K562 (cell line): ENCODE results near the gene GGT6. TPM values are rescaled to one million over a fixed set of nuclear protein-coding genes. Genes with fewer than 3 reads are reported as not detected.
A peak's percentile ranks its signal among the peaks of the same experiment; 100 is the strongest.

Experiments
- BRD9 ChIP-seq: fragments of 450-650 bp; IDR thresholded peaks from 2 replicates; pipeline ENCODE4 v1.6.1; 2018; ENCODE audit warnings: low read depth; ENCODE audit not compliant: partially characterized antibody
- CBFA2T2 ChIP-seq: fragments of 450-650 bp; conservative IDR thresholded peaks from 2 replicates; pipeline ENCODE4 v1.6.1; 2017; ENCODE audit warnings: mild to moderate bottlenecking
- CHD2 ChIP-seq: IDR thresholded peaks from 2 replicates; pipeline ENCODE4 v1.6.1; 2011; ENCODE audit warnings: low read depth, low read length
- GABPB1 ChIP-seq: sonication (generic); formaldehyde crosslinking; IDR thresholded peaks from 2 replicates; pipeline ENCODE4 v1.8.0; 2022; ENCODE audit warnings: mild to moderate bottlenecking, missing genetic modification reagents
- GTF2F1 ChIP-seq: IDR thresholded peaks from 2 replicates; pipeline ENCODE4 v1.6.1; 2011; ENCODE audit warnings: low read depth, low read length, improper control_type of control experiment
- HMG20B ChIP-seq: fragments of 250-450 bp; sonication (Bioruptor Pico); IDR thresholded peaks from 2 replicates; pipeline ENCODE4 v1.5.0; 2021; ENCODE audit warnings: mild to moderate bottlenecking
- JUN ChIP-seq, 2 experiments: sonication (generic) in 1 of 2; formaldehyde crosslinking in 1 of 2; IDR thresholded peaks; 2 replicates each; pipeline versions ENCODE4 v1.6.1 to v1.8.0; 2012 to 2022; ENCODE audit warnings: borderline replicate concordance in 2 of 2, mild to moderate bottlenecking in 2 of 2, improper control_type of control experiment in 1 of 2, low read depth in 1 of 2, low read length in 1 of 2, missing genetic modification reagents in 1 of 2
- MAFG ChIP-seq: fragments of 450-650 bp; conservative IDR thresholded peaks from 2 replicates; pipeline ENCODE4 v1.6.1; 2016; ENCODE audit warnings: missing genetic modification characterization, missing compliant biosample characterization
- NFYB ChIP-seq: IDR thresholded peaks from 2 replicates; pipeline ENCODE4 v1.6.1; 2011; ENCODE audit warnings: mild to moderate bottlenecking, moderate library complexity; ENCODE audit not compliant: insufficient read length; ENCODE audit errors: extremely low read depth
- RAD21 ChIP-seq, 2 experiments: fragments of 250-450 bp in 1 of 2; fragments of 450-650 bp in 1 of 2; sonication (Bioruptor Pico) in 1 of 2; formaldehyde crosslinking in 1 of 2; IDR thresholded peaks in 1 of 2; conservative IDR thresholded peaks in 1 of 2; 2 replicates each; pipeline versions ENCODE4 v1.4.0 to v1.8.0; 2020 to 2022; ENCODE audit warnings: mild to moderate bottlenecking in 2 of 2, moderate library complexity in 1 of 2
- WHSC1 ChIP-seq: IDR thresholded peaks from one replicate; pipeline ENCODE4 v1.6.1; 2012; ENCODE audit warnings: low read length, control low read depth, inconsistent platforms
- polyA plus RNA-seq, 8 experiments: library from polyadenylated mRNA; depleted of rRNA in 4 of 8; stranded (reverse) in 5 of 8; unstranded in 3 of 8; fragments of >200 nt; fragmentation: Nextera tagmentation in 2 of 8; fragmentation: Illumina TruSeq in 1 of 8; extraction: Ambion mirVana in 2 of 8; extraction: Trizol in 1 of 8; gene quantifications; 2 replicates each; pipeline versions ENCODE4 v1.2.1 to v1.2.3, GENCODE V29; 2011 to 2014; ENCODE audit warnings: inconsistent platforms in 1 of 8, missing spikeins in 1 of 8
- total RNA-seq, 7 experiments: library from RNA; depleted of rRNA in 6 of 7; stranded (reverse); fragments of >200 nt in 6 of 7; fragmentation: Illumina TruSeq in 2 of 7; extraction: Trizol in 2 of 7; gene quantifications; 2 replicates each; pipeline versions ENCODE4 v1.2.1 to v1.2.3, GENCODE V29; 2011 to 2021; ENCODE audit warnings: low replicate concordance in 1 of 7
- TF ChIP-seq, protein P1 (sequence below): fragments of 250-450 bp; sonication (Bioruptor Pico); IDR thresholded peaks from 2 replicates; pipeline ENCODE4 v1.4.0; 2020
- TF ChIP-seq, protein P2 (sequence below): fragments of 450-650 bp; formaldehyde crosslinking; IDR thresholded peaks from 2 replicates; pipeline ENCODE4 v1.4.0; 2022; ENCODE audit warnings: missing genetic modification characterization
- TF ChIP-seq, protein P3 (sequence below): fragments of 450-650 bp; IDR thresholded peaks from 2 replicates; pipeline ENCODE4 v1.6.1; 2016; ENCODE audit warnings: low read depth, mild to moderate bottlenecking, moderate library complexity
- TF ChIP-seq, protein P4 (sequence below), 2 experiments: fragments of 450-650 bp; formaldehyde crosslinking in 1 of 2; IDR thresholded peaks; 2 replicates each; pipeline versions ENCODE4 v1.4.0 to v1.6.1; 2014 to 2020; ENCODE audit warnings: mild to moderate bottlenecking in 2 of 2, borderline replicate concordance in 1 of 2, low read depth in 1 of 2

GGT6 gene
- total and polyA plus RNA-seq, 9 of the 15 experiments (the other 6 are each of a cell fraction or from before 2014, with no cell fraction given), result 0.09 TPM; not detected in 8

DNA sequence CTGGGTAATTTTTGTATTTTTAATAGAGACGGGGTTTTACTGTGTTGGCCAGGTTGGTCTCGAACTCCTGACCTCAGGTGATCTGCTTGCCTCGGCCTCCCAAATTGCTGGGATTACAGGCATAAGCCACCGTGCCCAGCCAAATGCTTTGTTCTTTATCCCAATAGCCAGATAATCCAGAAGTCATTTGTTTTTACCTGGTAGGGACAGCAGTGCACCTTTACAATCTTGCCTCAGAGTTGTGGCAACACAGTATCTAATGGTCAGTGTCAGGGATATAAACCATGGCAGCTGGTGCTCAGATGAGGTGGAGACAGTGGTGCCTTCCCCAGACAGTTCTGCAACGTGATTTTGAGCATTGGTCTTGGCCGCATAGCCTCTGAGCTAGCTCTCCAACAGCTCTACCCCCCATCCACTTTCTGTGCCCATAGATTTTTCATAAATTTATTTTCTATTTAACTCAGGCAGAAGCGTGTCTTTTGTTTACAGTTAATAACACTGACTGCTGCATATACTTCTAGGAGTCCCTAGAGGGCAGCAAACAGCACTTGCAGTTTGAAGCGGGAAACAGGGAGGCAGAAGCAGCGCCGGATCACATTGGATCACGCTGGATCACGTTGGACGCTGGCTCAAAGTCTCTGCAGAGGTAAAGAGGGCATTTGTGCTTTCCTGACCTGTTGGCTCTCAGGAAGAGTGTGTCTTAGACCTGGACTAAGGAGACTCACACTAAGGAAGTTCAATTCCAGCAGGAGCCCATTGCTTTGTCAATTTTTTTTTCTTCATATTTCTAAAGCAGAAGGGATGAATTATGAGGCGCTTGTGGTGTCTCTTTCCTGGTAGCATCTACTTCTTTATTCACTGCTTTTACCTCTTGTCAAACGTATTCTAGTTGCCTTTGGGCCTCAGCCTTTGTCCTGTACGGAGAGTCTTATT is 5.1 kb upstream of the GGT6 start (continued):
- TF ChIP-seq, protein P1, sequence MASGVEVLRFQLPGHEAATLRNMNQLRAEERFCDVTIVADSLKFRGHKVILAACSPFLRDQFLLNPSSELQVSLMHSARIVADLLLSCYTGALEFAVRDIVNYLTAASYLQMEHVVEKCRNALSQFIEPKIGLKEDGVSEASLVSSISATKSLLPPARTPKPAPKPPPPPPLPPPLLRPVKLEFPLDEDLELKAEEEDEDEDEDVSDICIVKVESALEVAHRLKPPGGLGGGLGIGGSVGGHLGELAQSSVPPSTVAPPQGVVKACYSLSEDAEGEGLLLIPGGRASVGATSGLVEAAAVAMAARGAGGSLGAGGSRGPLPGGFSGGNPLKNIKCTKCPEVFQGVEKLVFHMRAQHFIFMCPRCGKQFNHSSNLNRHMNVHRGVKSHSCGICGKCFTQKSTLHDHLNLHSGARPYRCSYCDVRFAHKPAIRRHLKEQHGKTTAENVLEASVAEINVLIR (CRISPR knock-in tag), result no peak
- TF ChIP-seq RAD21 (CRISPR knock-in tag; conservative IDR thresholded peaks at IDR 0.05 in 1 of 2, IDR thresholded peaks at IDR 0.05 in 1 of 2), result peak in 1 of 2 experiments; percentile 34; a peak in 2 of 4 replicates
- TF ChIP-seq, protein P2, sequence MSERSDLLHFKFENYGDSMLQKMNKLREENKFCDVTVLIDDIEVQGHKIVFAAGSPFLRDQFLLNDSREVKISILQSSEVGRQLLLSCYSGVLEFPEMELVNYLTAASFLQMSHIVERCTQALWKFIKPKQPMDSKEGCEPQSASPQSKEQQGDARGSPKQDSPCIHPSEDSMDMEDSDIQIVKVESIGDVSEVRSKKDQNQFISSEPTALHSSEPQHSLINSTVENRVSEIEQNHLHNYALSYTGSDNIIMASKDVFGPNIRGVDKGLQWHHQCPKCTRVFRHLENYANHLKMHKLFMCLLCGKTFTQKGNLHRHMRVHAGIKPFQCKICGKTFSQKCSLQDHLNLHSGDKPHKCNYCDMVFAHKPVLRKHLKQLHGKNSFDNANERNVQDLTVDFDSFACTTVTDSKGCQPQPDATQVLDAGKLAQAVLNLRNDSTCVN, result no peak
- TF ChIP-seq, protein P3, sequence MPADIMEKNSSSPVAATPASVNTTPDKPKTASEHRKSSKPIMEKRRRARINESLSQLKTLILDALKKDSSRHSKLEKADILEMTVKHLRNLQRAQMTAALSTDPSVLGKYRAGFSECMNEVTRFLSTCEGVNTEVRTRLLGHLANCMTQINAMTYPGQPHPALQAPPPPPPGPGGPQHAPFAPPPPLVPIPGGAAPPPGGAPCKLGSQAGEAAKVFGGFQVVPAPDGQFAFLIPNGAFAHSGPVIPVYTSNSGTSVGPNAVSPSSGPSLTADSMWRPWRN, result no peak
- TF ChIP-seq GTF2F1, result no peak
- no peak for TF ChIP-seq HMG20B (CRISPR knock-in tag)
- TF ChIP-seq NFYB, result no peak
- no peak for TF ChIP-seq JUN (IDR thresholded peaks at IDR 0.05; ENCODE audit: borderline replicate concordance, low read depth, low read length)
- no peak for TF ChIP-seq JUN (CRISPR knock-in tag; IDR thresholded peaks at IDR 0.05; ENCODE audit: borderline replicate concordance)
- peak; percentile 90 for TF ChIP-seq BRD9
- peak; percentile 62 for TF ChIP-seq CHD2
- no peak for TF ChIP-seq WHSC1
- no peak for TF ChIP-seq MAFG (tag)
- TF ChIP-seq CBFA2T2, result no peak
- no peak for TF ChIP-seq GABPB1 (CRISPR knock-in tag)
- TF ChIP-seq, protein P4, sequence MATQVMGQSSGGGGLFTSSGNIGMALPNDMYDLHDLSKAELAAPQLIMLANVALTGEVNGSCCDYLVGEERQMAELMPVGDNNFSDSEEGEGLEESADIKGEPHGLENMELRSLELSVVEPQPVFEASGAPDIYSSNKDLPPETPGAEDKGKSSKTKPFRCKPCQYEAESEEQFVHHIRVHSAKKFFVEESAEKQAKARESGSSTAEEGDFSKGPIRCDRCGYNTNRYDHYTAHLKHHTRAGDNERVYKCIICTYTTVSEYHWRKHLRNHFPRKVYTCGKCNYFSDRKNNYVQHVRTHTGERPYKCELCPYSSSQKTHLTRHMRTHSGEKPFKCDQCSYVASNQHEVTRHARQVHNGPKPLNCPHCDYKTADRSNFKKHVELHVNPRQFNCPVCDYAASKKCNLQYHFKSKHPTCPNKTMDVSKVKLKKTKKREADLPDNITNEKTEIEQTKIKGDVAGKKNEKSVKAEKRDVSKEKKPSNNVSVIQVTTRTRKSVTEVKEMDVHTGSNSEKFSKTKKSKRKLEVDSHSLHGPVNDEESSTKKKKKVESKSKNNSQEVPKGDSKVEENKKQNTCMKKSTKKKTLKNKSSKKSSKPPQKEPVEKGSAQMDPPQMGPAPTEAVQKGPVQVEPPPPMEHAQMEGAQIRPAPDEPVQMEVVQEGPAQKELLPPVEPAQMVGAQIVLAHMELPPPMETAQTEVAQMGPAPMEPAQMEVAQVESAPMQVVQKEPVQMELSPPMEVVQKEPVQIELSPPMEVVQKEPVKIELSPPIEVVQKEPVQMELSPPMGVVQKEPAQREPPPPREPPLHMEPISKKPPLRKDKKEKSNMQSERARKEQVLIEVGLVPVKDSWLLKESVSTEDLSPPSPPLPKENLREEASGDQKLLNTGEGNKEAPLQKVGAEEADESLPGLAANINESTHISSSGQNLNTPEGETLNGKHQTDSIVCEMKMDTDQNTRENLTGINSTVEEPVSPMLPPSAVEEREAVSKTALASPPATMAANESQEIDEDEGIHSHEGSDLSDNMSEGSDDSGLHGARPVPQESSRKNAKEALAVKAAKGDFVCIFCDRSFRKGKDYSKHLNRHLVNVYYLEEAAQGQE (IDR thresholded peaks at IDR 0.05; ENCODE audit: borderline replicate concordance), result peak; percentile 37; the same call in 1 of the 2 replicates
- TF ChIP-seq, protein P4 (CRISPR knock-in tag; IDR thresholded peaks at IDR 0.05; ENCODE audit: low read depth), result no peak
